ENCODE measurements around the gene VCP.

VCP gene

DNA sequence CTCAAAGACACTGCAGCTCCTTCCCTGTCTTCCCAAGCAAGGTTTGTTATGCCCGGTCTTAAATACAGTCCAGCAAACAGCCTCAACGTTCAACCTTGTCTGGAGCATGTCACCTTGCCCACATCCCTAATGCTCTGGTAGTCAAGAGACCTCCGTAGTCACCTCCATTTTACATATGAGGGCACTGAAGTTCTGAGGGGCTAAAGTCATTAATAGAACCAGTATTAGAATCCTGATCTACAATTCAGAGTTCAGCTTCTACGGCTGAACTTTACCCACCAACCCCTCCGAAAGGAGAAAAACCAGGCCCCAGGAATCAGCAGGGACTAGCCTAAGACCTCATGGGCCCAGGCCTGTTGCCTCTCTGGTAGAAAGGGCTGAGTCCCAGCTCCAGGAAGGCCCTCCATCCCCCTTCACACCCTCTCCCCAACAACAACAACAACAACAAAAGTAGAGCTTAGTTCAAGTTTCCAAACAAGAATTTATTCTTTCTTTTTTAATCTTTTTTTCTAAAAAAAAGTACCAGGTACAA is 31.3 kb upstream of the VCP start:
- DNase-seq (ENCODE audit: low read depth): no peak

GRCh38 chr9:35102769-35103659 is 30.6 kb upstream of the VCP start, which contains the start of gene STOML2:
Gene STOML2, minus strand, starts transcription at chr9:35103131. Its CDS starts 37 bp downstream, at chr9:35103094.
- DNase-seq (ENCODE audit: low read depth): peak; percentile 98

DNA sequence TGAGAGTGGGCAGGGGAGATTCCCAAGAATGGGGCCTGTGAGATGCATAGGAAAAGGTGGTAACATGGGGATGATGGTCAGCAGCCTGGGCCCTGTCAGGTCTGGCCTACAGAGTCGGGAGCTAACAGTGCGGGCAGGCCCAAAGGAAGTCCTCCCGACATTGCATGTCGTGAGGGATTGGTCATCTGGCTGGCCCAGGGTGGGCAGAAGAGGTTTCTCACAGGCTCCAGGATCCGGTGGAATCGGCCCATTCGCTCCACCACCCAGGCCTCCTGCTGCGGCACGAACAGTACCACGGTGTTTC is 30.0 kb upstream of the VCP start:
- DNase-seq (ENCODE audit: low read depth): peak; percentile 51

DNA sequence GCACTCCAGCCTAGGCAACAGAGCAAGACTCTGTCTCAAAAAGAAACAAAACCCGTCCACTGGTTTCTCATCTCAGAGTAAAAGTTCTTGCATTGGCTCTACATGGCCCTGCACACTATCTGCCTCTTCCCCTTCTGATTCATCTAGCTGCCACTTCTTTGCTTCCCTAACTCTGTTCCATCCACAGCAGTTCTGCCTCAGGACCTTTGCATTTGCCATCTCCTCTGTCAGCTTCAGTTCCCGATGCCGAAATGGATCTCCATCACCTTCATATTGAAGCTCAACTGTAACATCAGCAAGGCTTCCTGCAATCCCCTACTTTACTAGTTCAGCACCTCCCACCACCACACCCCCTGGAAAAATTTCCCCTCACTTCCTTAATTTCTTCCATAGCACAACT is 25.1 kb upstream of the VCP start:
- DNase-seq (ENCODE audit: low read depth): no peak

- peak; percentile 86 for DNase-seq (ENCODE audit: low read depth)
These were observed 23.8 kb upstream of the VCP start, which contains the start of gene PIGO for GRCh38 chr9:35096035-35096849. Gene PIGO, minus strand, starts transcription at chr9:35096591. Its CDS starts 1,026 bp downstream, at chr9:35095565.

DNA sequence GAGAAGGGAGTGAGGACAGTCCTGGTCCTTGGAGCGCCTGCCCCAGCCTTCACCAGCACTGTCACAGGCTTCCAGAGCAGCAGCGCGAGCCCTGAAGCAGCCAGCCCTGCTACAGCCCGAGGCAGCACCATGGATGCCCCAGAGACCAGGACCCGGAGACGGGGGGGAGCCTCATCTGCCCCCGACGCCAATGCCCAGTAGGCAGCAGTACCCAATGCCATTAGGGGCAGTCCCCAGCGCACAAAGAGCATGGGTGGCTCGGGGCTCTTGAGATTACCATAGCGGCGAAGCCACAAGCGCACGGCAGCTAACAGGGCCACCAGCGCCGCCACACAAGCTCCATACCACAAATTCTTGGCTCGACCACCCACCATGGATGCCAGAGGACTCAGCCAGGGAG is 19.1 kb upstream of the VCP start:
- DNase-seq (ENCODE audit: low read depth): no peak

DNA sequence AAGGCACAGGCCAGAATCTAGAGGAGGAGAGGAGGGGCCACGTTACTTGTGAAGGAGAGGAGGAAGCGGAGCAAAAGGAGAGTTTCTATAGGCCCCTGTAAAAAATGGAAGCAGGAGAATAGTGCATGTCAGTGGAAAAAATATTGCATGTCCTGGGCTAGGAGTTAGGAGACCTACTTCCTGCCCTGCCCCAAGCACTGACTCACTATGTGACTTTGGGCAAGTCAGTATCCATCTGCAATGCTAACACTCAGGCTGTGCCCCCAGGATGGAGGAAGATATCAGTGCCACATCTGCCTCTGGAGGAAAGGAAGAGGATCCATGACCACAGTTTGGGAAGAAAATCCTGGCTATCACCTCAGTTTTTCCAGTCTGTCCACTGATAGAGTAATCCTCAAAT is 17.0 kb upstream of the VCP start:
- DNase-seq (ENCODE audit: low read depth): no peak

GRCh38 chr9:35085078-35085477 is 12.7 kb upstream of the VCP start:
- DNase-seq (ENCODE audit: low read depth): no peak

DNA sequence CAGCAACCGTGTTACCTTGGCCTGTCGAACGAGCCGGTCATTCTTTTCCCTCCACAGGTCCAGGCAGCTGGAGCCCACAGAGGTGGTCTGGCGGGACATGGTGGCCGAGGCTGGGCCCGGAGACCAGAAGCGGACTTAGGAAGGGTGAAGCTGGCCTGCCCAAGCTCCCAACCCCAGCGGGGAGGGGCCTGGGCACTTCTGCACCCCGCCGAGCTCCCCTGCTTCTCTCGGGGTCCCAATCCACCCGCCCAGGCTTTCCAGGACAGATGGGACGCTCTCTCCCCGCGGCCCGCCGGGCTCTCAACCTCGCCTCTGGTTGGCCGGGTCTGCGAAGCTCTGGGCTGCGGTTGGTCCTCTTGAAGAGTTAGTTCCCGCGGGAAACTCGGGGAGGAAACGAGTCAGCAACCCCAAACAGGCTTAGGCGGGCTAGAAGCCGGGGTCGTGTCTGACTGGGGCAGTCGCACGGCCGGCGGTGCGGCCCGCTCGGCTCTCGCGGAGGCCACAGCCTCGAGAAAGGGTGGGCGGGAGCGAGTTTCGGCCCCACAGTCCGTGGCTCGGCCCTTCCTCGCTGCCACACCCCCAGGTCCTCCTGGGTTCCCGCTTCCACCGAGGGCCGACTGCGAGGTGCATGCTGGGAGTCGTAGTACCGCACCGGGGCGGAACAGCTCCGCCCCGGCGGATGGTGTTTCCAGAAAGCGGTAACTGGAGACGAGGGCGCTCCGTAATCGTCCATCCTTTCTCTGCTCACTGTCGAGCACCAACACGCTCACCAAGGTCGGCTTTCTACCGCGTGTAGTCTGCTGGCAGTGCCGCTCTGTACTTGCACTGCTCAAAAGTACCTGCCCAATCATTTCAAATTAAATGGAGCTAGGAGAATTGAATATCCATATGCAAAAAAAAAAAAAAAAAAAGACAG is 7.3 kb upstream of the VCP start, which contains the start of gene FANCG:
FANCG (minus strand) TSS at position 517 of the 916 bp plus-strand sequence; CDS start at position 99, 418 bp downstream.
- peak; percentile 95 for DNase-seq (ENCODE audit: low read depth)

GRCh38 chr9:35079041-35079425 is 6.6 kb upstream of the VCP start:
- DNase-seq (ENCODE audit: low read depth): peak; percentile 36

DNA sequence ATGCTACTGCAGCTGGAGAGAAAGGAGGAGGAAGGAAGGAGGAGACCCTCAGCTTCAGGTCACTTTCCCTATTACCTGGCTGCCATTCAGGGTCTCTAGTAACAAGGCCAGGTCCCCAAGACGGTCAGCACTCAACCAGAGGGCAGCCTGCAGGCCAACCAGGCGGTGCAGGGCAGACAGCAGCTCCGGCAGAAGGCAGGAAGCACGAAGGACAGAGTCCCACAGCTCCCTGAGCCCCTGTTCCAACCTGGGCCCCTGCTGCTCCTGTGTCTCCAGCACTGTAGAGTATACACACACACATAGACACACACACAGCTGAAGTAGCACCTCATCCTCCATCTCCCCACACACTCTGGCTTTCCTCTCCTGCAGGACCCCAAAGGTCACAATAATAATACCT is 5.6 kb upstream of the VCP start:
- no peak for DNase-seq (ENCODE audit: low read depth)

DNA sequence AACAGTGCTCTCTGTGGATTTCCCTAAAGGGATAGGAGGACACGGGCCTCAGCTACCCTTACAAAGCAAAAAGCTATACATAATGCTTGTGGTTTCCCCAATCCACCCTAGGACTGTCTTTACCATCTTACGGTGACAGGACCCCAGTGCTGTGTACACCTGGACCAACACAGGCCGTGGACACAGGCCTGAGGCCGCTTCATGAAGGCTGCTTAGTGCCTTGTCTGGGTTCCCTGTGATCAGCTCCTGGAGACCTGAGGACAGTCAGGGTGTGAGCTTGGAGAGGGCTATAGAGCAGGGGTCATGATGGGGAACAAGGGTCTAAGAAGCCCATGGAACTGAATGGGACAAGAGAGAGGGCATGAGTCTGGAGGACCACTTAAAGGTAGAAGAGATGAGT is 4.4 kb upstream of the VCP start:
- no peak for DNase-seq (ENCODE audit: low read depth)

GRCh38 chr9:35075358-35075757 is 2.9 kb upstream of the VCP start:
- DNase-seq (ENCODE audit: low read depth): no peak

DNA sequence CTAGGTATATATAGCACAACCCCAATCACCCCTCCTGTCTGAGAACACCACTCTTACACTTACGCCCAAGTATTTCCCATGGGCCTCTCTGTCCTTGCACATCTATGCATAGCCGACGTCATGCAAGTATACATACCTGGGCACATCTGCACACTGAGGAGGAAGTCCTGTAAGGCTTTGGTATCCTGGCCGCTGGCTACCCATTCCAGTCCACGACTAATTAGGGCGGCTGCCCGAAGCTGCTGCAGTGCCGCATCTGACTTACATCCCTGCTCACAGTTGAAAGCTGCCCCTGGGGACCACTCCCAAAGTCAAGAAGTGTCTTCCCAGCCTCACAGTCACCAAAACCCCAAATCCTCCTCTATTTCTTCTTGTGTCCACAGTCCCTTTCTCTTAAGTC is 2.4 kb upstream of the VCP start:
- no peak for DNase-seq (ENCODE audit: low read depth)

- DNase-seq (ENCODE audit: low read depth): no peak
These were observed 1.7 kb upstream of the VCP start for GRCh38 chr9:35074141-35074540.

GRCh38 chr9:35073279-35073612 is 821 bp upstream of the VCP start:
- peak; percentile 29 for DNase-seq (ENCODE audit: low read depth)

GRCh38 chr9:35071814-35072460 is 488 bp downstream of the VCP start:
- peak; percentile 95 for DNase-seq (ENCODE audit: low read depth)

GRCh38 chr9:35070823-35071813 is 1.3 kb downstream of the VCP start:
- DNase-seq (ENCODE audit: low read depth): peak; percentile 61

GRCh38 chr9:35069020-35069419 is 3.4 kb downstream of the VCP start:
- no peak for DNase-seq (ENCODE audit: low read depth)

DNA sequence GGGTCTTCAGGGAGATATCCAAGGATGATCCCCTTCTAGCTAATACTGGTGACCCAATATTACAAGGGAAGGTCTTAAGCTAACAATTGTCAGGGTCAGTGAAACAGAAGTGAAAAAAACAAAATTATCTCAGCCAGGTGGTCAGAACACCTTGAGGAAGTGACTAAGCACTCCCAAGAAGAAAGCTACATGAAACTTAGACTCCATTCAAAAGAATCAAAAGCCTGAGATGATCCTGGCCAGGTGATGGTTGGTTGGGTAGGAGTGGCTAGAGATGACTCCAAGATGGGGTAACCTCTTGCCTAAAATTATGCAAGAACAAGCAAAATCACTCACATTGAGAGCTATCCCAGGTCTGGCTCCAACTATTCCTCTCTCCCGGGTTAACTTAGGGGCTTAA is 5.4 kb downstream of the VCP start:
- no peak for DNase-seq (ENCODE audit: low read depth)
